Measurements from ENCODE around the gene CDPF1. TPM values are rescaled to one million over a fixed set of nuclear protein-coding genes. Genes with fewer than 3 reads are reported as not detected.

The CDPF1 gene
- total and polyA plus RNA-seq, 11 donors, result 7.4 to 13.6 (median 9.3) TPM

DNA sequence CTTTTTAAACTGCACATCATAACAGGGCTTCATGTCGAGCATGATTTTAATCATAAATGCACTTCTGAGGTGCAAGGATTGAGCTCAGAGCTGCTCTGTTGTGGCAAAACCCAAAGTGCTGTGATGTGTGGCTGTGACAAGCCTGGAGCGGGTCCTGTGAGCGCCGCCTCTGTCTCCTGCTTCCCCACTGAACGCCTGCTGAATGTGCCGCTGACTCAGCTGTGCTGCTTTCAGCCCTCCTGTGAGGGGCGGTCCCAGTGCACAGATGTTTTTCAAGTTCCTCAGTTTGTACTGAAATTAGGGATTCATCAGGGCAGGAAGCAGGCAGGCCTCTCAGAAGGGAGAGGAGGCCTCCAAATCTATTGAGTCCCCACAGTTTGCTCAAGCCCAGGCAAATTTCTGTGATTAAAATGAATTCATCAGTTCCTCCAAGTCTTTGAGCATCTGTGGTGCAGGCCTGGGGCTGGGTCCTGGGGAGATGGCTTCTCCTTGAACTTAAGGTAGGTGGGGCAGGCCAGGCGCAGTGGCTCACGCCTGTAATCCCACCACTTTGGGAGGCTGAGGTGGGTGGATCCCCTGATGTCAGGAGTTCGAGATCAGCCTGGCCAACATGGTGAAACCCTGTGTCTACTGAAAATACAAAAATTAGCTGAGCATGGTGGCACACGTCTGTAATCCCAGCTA lies 43.6 kb upstream of the CDPF1 start:
- 77 to 88% (median 79%) methylated on average over 11 of the region's 11 CpGs for WGBS, 4 donors
- intact Hi-C loops (cut with DNase I), result loop anchor here in 1 of 10 donors (5.0 kb wide), 1 partner anchor 151 kb away; no protein-coding TSS in a partner anchor

GRCh38 chr22:46292732-46293131 lies 42.6 kb upstream of the CDPF1 start:
- WGBS, 4 donors, result 90 to 93% (median 92%) methylated on average over 10 to 14 of the region's 14 CpGs
- no peaks in the 10 kb centered on the region for H3K27me3 ChIP-seq
- TF ChIP-seq POLR2A (IDR thresholded peaks at IDR 0.05) (no peak), CTCF (IDR thresholded peaks at IDR 0.05) (no peak)
- DNase-seq, result no peak
- peaks cover 0 to 36% (median 20%) of the 10 kb centered on the region in 9 donors for H3K36me3 ChIP-seq
- no peak overlapping the region for H3K4me3 ChIP-seq
- no peak for ATAC-seq
- peaks cover 0 to 7% (median 0%) of the 10 kb centered on the region in 12 donors for H3K9me3 ChIP-seq
- H3K27ac ChIP-seq, result peak overlapping the region in 4 of 12 donors; percentile 7 to 87 (median 31)
- peaks cover 0 to 53% (median 29%) of the 10 kb centered on the region in 12 donors for H3K4me1 ChIP-seq
- intact Hi-C loops (cut with DNase I), result loop anchor here in 1 of 10 donors (5.0 kb wide), 1 partner anchor 150 kb away; no protein-coding TSS in a partner anchor

More for the DNA sequence above, 43.6 kb upstream of the CDPF1 start:
- no peak for TF ChIP-seq CTCF (IDR thresholded peaks at IDR 0.05)
- TF ChIP-seq POLR2A (IDR thresholded peaks at IDR 0.05), result no peak
- DNase-seq, result peak; percentile 48 to 80 (median 70)
- Histone ChIP-seq H3K9me3 (peaks cover 0 to 7% (median 0%) of the 10 kb centered on the region in 12 donors), H3K27me3 (no peaks in the 10 kb centered on the region), H3K4me3 (no peak overlapping the region), H3K36me3 (peaks cover 0 to 36% (median 20%) of the 10 kb centered on the region in 9 donors), H3K4me1 (peaks cover 0 to 44% (median 19%) of the 10 kb centered on the region in 12 donors), H3K27ac (peak overlapping the region in 4 of 12 donors; percentile 7 to 87 (median 31))
- no peak for ATAC-seq

- peaks cover 0 to 7% (median 0%) of the 10 kb centered on the region in 12 donors for H3K9me3 ChIP-seq
- H3K4me1 ChIP-seq, result peaks cover 0 to 55% (median 30%) of the 10 kb centered on the region in 12 donors
- ATAC-seq, result no peak
- H3K27ac ChIP-seq, result peak overlapping the region in 1 of 12 donors; percentile 87
- no peak for DNase-seq
- intact Hi-C loops (cut with DNase I), result loop anchor here in 1 of 10 donors (5.0 kb wide), 1 partner anchor 150 kb away; no protein-coding TSS in a partner anchor
- 93 to 100% (median 97%) methylated on average over 3 of the region's 3 CpGs for WGBS, 4 donors
- no peaks in the 10 kb centered on the region for H3K27me3 ChIP-seq
- H3K36me3 ChIP-seq, result peaks cover 0 to 38% (median 20%) of the 10 kb centered on the region in 9 donors
- TF ChIP-seq POLR2A (IDR thresholded peaks at IDR 0.05) (no peak), CTCF (IDR thresholded peaks at IDR 0.05) (no peak)
- H3K4me3 ChIP-seq, result no peak overlapping the region
Observed at GRCh38 chr22:46292173-46292572, 42.1 kb upstream of the CDPF1 start.

Data from heart left ventricle (tissue), 16 donors.